ENCODE data around the gene SYT17.

The SYT17 gene

GRCh38 chr16:19165101-19165500 lies 2.9 kb upstream of the SYT17 start:
- DNase-seq (ENCODE audit: low read depth) = no peak
- H3K4me3 ChIP-seq (ENCODE audit: low read length) = no peak overlapping the region
- TF ChIP-seq CTCF (conservative IDR thresholded peaks at IDR 0.05; ENCODE audit: low read length) = no peak

DNA sequence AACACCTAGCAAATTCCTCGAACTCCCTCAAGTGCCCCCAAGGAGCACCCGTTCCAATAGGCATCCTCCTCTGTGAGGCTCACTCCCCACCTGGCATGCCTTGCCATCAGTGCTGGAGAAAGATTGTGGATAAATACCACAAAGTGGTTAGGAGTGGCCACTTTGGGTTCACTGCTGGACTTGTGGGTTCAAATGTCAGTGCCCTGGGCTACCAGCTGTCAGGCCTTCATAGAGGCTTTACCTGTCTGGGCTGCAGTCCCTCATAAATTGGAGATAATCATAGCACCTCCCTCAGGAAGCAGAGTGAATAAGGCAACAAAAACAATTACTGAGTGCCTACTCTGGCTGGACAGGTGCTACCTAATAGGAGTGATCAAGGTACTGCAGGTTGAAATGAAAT lies 1.5 kb upstream of the SYT17 start:
- no peak for DNase-seq (ENCODE audit: low read depth)
- TF ChIP-seq CTCF (conservative IDR thresholded peaks at IDR 0.05; ENCODE audit: low read length) = no peak
- no peak overlapping the region for H3K4me3 ChIP-seq (ENCODE audit: low read length)

DNA sequence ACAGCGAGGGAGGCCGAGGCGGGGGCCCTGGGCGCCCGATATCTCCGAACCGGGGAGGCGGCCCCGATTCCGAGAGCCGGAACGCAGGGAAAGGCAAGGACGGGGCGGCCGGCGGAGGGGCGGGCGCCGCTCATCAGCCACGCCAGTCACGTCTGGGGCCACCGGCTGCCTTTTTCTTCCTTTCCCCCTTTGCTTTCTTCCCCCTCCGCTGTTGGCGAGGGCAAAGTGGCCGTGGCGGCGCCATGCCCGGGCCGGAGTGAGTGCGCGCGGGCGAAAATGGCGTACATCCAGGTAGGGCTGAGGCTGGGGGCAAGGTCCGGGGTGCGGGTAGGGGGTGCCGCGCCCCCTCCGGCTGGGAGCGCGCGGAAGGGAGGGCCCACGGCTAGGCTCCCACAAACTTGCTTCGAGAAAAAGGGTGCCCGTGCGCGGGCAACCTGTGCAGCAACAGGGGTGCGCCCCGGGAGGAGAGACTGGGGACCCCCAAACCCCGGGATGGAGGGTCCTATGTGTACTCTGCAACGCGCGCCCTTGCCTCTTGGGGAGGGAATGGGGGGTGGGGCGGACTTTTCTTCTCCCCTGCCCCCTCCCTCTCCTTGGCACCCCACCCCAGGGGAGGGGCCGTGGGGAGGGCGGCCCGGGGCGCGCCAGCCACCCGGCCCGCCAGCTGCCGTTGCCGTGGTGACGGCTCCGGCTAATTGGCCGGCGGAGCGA lies 486 bp downstream of the SYT17 start:
- no peak overlapping the region for H3K4me3 ChIP-seq (ENCODE audit: low read length)
- no peak for DNase-seq (ENCODE audit: low read depth)
- no peak for TF ChIP-seq CTCF (conservative IDR thresholded peaks at IDR 0.05; ENCODE audit: low read length)

- H3K4me3 ChIP-seq (ENCODE audit: low read length) = no peak overlapping the region
- no peak for TF ChIP-seq CTCF (conservative IDR thresholded peaks at IDR 0.05; ENCODE audit: low read length)
- DNase-seq (ENCODE audit: low read depth) = no peak
Measured at GRCh38 chr16:19169082-19169639, 1.1 kb downstream of the SYT17 start.

- DNase-seq (ENCODE audit: low read depth) = no peak
- TF ChIP-seq CTCF (conservative IDR thresholded peaks at IDR 0.05; ENCODE audit: low read length) = no peak
Measured at GRCh38 chr16:19170043-19170655, 2.1 kb downstream of the SYT17 start.

DNA sequence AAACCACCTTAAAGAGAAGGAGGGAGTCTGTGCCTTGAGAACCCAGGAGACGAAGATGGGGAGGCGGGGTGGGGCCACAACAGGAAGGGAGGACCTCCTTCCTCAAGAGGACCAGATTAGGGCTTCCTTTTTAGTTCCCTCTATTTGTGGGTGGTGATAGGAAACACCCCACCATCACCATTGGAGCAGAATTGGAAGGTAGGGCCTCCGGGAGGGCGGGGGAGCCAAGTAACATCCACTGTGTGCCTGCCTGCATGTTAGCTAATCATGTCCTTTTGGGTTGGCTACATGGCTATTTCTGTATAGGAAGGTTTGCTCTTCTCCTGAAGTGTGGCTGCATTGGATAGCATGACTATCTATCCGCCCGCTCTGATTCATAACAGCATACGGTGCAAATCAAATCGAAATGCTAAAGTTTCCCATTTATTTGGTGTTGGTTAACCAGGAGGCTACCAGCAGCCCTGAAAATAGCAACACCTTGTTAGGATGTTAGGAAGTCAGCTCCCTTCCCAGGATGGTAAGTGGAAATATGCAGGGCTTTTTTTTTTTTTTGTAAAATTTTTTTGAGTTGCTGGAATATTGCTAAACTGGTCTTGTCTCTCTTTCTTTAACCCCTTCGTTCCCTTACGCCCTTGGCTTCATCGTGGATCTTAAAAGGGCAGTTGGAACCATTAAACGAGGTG lies 4.2 kb downstream of the SYT17 start:
- no peak overlapping the region for H3K4me3 ChIP-seq (ENCODE audit: low read length)
- TF ChIP-seq CTCF (conservative IDR thresholded peaks at IDR 0.05; ENCODE audit: low read length) = no peak
- no peak for DNase-seq (ENCODE audit: low read depth)

More at GRCh38 chr16:19170043-19170655, 2.1 kb downstream of the SYT17 start:
- no peak overlapping the region for H3K4me3 ChIP-seq (ENCODE audit: low read length)

Measured in AG10803 (cell line).